DOHH2 (cell line): ENCODE measurements around the gene PFDN5.

Experiments
- H3F3A ChIP-seq: fragments of 200-600 bp; sonication (generic), shearing (Covaris generic); 2 replicates; pipeline ENCODE4 v1.6.0; 2016; ENCODE audit warnings: antibody characterized with exemption, mild to moderate bottlenecking; ENCODE audit not compliant: control insufficient read depth, insufficient read depth
- H3K27ac ChIP-seq: fragments of 200-600 bp; sonication (generic); 2 replicates; pipeline ENCODE4 v1.5.1; 2014; ENCODE audit warnings: low read depth, mild to moderate bottlenecking, low read length, moderate library complexity
- H3K27me3 ChIP-seq: fragments of 200-600 bp; sonication (generic); 2 replicates; pipeline ENCODE4 v1.6.1; 2014; ENCODE audit warnings: mild to moderate bottlenecking, low read length, mixed read lengths; ENCODE audit not compliant: control insufficient read depth
- H3K36me3 ChIP-seq: fragments of 200-600 bp; sonication (generic); 2 replicates; pipeline ENCODE4 v1.6.1; 2014; ENCODE audit warnings: mild to moderate bottlenecking, low read length, moderate library complexity, mixed read lengths; ENCODE audit not compliant: control insufficient read depth
- H3K4me1 ChIP-seq: fragments of 200-600 bp; sonication (generic); 2 replicates; pipeline ENCODE4 v1.6.1; 2014; ENCODE audit warnings: mild to moderate bottlenecking, low read length, mixed read lengths; ENCODE audit not compliant: control insufficient read depth
- H3K4me2 ChIP-seq: fragments of 200-600 bp; sonication (generic); 2 replicates; pipeline ENCODE4 v1.6.0; 2014; ENCODE audit warnings: mild to moderate bottlenecking, low read length, moderate library complexity
- H3K4me3 ChIP-seq: fragments of 200-600 bp; sonication (generic); 2 replicates; pipeline ENCODE4 v1.5.1; 2014; ENCODE audit warnings: mild to moderate bottlenecking, low read length, mixed read lengths
- H3K79me2 ChIP-seq: fragments of 200-600 bp; sonication (generic); 2 replicates; pipeline ENCODE4 v1.6.1; 2014; ENCODE audit warnings: mild to moderate bottlenecking, low read length, mixed read lengths; ENCODE audit not compliant: control insufficient read depth
- H3K9me2 ChIP-seq: fragments of 200-600 bp; sonication (generic); replicated peaks from 2 replicates; pipeline ENCODE4 v1.6.1; 2014; ENCODE audit warnings: mild to moderate bottlenecking, low read length, mixed read lengths; ENCODE audit not compliant: control insufficient read depth
- H3K9me3 ChIP-seq: fragments of 200-600 bp; sonication (generic); 2 replicates; pipeline ENCODE4 v1.6.1; 2014; ENCODE audit warnings: antibody characterized with exemption, low read length, mixed read lengths; ENCODE audit not compliant: control insufficient read depth, insufficient read depth
- H4K20me1 ChIP-seq: fragments of 200-600 bp; sonication (generic); 2 replicates; pipeline ENCODE4 v1.6.0; 2014; ENCODE audit warnings: low read depth, mild to moderate bottlenecking, antibody characterized with exemption, low read length, moderate library complexity; ENCODE audit not compliant: control insufficient read depth, insufficient read depth
- EZH2phosphoT487 ChIP-seq: fragments of 200-600 bp; sonication (generic); IDR thresholded peaks from 2 replicates; pipeline ENCODE4 v1.6.1; 2017; ENCODE audit warnings: borderline replicate concordance, mild to moderate bottlenecking, antibody characterized with exemption, low read length, moderate library complexity, mixed read lengths
- TF ChIP-seq, protein P1 (sequence below): fragments of 200-600 bp; sonication (generic); IDR thresholded peaks from one replicate; pipeline ENCODE4 v1.5.1; 2014; ENCODE audit warnings: antibody characterized with exemption, mild to moderate bottlenecking, low read depth, low read length; ENCODE audit not compliant: poor library complexity, severe bottlenecking

Gene PFDN5

DNA sequence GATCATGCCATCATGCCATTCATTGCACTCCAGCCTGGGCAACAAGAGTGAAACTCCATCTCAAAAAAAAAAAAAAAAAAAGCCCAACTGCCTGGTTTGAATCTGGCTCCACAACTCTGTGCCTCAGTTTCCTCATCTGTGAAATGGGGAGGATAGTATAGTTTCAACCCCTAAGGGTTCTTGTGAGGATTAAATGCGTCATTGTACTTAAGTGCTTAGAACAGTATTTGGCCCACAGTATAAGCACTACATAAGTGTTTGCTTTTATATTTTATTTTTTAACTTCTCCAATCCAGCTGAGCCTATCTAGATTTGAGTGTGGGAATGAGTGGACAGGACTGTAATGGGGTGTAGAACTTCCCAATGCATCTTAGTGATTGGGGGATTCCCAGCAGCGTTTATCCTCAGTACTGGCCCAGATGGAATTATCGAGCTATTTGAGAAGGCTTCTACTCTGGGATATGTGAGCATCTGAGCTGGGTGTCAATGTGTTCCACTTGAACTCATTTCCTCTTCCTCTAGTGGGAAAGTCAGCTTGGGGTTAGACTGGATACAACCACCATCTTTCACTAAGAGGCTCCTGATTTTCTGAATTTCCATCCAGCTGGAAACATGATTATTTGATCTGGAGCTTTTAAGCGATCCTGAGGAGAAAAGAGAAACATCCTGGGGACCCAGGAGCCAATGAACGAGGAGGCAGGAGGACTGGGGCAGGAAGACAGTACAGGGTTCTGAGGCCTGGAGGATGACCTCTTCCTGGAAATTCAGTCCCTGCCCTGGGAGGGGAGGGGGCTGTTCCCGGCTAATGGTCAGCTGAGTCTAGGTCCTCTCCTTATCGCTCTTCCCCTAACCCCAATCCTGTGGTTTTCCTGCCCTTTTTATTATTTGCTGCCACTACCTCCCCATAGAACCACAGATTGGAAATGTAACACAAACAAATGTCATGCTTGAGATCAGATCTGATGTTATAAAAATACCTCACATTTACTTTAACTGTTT lies 36.5 kb upstream of the PFDN5 start:
- TF ChIP-seq, protein P1, sequence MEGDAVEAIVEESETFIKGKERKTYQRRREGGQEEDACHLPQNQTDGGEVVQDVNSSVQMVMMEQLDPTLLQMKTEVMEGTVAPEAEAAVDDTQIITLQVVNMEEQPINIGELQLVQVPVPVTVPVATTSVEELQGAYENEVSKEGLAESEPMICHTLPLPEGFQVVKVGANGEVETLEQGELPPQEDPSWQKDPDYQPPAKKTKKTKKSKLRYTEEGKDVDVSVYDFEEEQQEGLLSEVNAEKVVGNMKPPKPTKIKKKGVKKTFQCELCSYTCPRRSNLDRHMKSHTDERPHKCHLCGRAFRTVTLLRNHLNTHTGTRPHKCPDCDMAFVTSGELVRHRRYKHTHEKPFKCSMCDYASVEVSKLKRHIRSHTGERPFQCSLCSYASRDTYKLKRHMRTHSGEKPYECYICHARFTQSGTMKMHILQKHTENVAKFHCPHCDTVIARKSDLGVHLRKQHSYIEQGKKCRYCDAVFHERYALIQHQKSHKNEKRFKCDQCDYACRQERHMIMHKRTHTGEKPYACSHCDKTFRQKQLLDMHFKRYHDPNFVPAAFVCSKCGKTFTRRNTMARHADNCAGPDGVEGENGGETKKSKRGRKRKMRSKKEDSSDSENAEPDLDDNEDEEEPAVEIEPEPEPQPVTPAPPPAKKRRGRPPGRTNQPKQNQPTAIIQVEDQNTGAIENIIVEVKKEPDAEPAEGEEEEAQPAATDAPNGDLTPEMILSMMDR: no peak
- no peak for TF ChIP-seq EZH2phosphoT487
- peak overlapping the region; percentile 25; the same call in 1 of the 2 replicates for H3K27ac ChIP-seq
- H3K9me2 ChIP-seq: no peaks in the 10 kb centered on the region
- H3K79me2 ChIP-seq: peaks cover 21% of the 10 kb centered on the region
- peaks cover 8% of the 10 kb centered on the region for H3K36me3 ChIP-seq
- H3K9me3 ChIP-seq: no peaks in the 10 kb centered on the region
- H3K4me2 ChIP-seq: peak overlapping the region; percentile 46
- peaks cover 47% of the 10 kb centered on the region for H3K4me1 ChIP-seq
- no peaks in the 10 kb centered on the region for H3K27me3 ChIP-seq
- peak overlapping the region; percentile 19 for H3K4me3 ChIP-seq
- no peaks in the 10 kb centered on the region for H4K20me1 ChIP-seq
- peaks cover 7% of the 10 kb centered on the region for H3F3A ChIP-seq

DNA sequence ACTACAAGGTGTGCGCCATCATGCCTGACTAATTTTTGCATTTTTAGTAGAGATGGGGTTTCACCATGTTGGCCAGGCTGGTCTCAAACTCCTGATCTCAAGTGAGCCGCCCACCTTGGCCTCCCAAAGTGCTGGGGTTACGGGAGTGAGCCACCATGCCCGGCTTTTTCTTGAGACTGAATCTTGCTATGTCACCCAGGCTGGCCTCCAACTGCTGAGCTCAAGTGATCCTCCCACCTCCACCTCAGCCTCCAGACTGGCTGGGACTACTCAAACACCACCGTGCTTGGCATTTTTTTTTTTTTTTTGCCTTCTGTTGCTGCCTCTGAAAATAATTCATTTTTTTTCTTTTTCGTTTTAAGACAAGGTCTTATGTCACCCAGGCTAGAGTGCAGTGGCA lies 35.5 kb upstream of the PFDN5 start:
- TF ChIP-seq, protein P1: no peak
- TF ChIP-seq EZH2phosphoT487: no peak
- Histone ChIP-seq H3K9me2 (no peaks in the 10 kb centered on the region), H3K79me2 (peaks cover 13% of the 10 kb centered on the region), H4K20me1 (no peaks in the 10 kb centered on the region), H3K36me3 (peaks cover 2% of the 10 kb centered on the region), H3F3A (peaks cover 7% of the 10 kb centered on the region), H3K27ac (no peak overlapping the region), H3K4me2 (peak overlapping the region; percentile 46; the same call in 1 of the 2 replicates), H3K27me3 (no peaks in the 10 kb centered on the region), H3K4me3 (no peak overlapping the region), H3K9me3 (no peaks in the 10 kb centered on the region), H3K4me1 (peaks cover 41% of the 10 kb centered on the region)

DNA sequence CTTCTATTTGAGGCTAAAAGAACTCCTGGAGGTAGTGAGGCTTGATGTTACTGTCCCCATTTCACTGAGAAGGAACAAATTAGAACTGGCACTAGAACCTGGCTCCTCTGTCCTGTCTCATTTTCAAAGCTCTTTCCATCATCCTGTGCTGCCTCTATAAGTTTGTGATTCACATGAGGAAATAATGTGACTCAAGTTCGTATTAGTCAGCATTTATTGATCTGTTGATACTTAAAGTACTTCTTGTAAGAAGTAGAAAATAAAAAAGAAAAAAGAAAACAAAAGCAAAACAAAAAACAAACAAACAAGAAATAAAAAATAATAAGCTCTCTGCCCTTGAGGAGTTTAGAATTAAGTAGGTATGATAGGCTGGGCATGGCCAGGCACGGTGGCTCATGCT lies 29.6 kb upstream of the PFDN5 start:
- Histone ChIP-seq H3K9me2 (no peaks in the 10 kb centered on the region), H3K4me1 (peaks cover 30% of the 10 kb centered on the region), H3K36me3 (peaks cover 24% of the 10 kb centered on the region), H3K9me3 (no peaks in the 10 kb centered on the region), H3K27me3 (no peaks in the 10 kb centered on the region), H4K20me1 (0 out of 2 replicates have a peak, but pooled peaks cover 8% of the 10 kb centered on the region), H3F3A (no peaks in the 10 kb centered on the region), H3K27ac (no peak overlapping the region), H3K4me3 (no peak overlapping the region), H3K4me2 (no peak overlapping the region), H3K79me2 (peaks cover 28% of the 10 kb centered on the region)
- TF ChIP-seq, protein P1: no peak
- no peak for TF ChIP-seq EZH2phosphoT487
